HT1080 (cell line): Measurements from ENCODE around the gene EPHX1. TPM values are rescaled to one million over a fixed set of nuclear protein-coding genes. Genes with fewer than 3 reads are reported as not detected.
"Not testable (repeated sequence)": the region's sequence is repeated elsewhere in the genome, so short reads cannot be mapped to it uniquely, and the experiment has no call there.

ENCODE experiments used
- DNase-seq: peaks from one replicate; pipeline ENCODE4 v3.0.0-alpha.2; 2015; ENCODE audit warnings: low read depth
- total RNA-seq: library from RNA; depleted of rRNA; stranded (reverse); fragments of >200 nt; shearing (Covaris generic); gene quantifications from 2 replicates; pipeline ENCODE4 v1.2.3, GENCODE V29; 2014

EPHX1 gene
- total RNA-seq, 1 experiment from 2014 or later: 17.7 TPM

DNA sequence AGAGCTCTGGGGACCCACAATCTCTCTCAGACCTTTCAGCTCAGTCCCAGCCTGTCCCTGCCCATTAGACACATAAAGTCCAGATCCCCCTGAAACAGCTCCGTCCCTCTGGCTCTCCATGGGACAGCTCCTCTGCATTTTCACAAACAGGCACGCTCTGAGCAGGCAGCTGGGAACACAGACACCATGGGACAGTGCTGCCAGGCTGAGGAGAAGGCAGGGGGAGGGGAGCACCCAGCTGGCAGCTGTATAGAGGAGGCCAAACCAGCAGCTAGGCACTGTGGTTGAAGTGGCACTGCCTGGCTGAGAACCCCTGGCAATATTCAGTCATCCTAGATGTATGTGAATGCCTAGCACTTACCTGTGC, 70.3 kb downstream of the EPHX1 start:
- DNase-seq: no peak

GRCh38 chr1:225880636-225881035, 70.7 kb downstream of the EPHX1 start:
- no peak for DNase-seq

- DNase-seq: peak; percentile 60
Observed at GRCh38 chr1:225881081-225881958, 71.4 kb downstream of the EPHX1 start.

DNA sequence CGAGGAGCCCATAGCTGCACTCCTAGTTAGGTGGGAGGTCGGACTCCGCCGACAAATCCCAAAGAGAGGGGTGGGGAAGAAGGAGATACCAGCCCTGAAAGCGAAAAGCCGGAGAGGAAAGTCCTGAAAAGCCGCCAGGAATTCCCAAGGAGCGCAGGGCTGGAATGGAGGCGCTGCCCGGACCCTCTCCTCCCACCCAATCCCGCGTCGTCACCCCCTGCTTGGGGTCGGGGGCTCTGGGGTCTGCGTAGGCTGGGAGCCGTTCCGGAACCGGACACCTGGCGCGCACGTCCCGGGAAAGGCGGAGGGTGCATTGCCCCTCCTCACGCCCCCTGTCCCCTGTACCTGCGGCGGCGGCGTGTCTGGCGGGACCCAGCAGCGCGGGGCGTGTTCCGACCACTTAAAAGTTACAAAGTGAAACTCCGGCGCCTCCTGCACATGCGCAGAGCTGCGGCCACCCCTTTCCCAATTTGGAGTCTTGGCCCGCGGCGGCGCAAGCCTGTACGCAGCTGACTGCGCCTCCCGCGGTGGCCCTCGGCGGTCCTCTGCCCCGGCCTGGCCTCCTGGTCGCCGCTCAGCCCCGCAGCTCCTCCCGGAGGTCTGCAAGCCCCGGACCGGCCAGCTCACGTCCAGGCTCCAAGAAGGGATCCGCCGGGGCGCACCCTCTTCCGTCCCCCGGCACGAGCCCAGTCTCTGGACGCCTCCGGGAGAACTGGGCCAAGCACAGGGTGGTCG, 72.2 kb downstream of the EPHX1 start, which contains the start of gene TMEM63A:
TMEM63A (minus strand) TSS at position 422 of the 735 bp plus-strand sequence. CDS start 4,800 bp downstream, outside the sequence.
- DNase-seq: peak; percentile 72

DNA sequence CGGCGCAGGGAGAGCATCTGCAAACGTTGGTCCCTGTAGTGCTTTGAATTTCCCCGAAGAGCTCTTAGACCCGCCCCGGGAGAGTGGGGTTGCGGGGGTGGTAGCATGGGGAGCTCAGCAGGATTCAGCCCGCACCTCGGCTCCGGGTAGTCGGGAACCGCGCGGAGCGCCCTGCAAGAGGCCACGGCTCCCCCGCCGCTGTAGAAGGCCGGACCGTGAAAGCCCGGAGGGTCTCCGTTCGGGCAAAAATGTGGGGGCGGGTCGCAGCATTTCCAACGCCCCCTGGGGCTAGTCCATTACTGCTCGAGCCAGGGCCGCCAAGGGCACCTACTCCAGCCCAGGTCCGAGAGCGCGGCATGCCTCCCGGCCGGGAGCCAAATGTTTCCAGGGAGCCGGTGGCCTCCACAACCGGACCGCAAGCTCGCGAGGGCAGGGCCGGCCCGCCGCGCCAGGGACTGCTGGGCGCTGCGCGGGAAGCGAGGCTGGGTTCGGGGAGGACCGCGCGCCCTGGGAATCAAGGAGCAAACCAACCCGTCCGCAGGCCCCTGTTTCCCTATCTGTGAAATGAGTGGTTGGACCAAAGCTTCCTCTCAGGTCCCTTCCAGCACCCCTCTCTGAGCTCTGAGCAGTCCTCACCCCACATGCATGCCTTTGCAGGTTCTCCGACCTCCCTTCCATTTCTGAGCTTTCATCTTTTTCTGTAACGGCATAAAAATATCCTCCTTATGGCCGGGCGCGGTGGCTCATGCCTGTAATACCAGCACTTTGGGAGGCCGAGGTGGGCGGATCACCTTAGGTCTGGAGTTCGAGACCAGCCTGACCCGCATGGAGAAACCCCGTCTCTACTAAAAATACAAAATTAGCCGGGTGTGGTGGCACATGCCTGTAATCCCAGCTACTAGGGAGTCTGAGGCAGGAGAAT, 73.0 kb downstream of the EPHX1 start:
- DNase-seq: peak; percentile 45

GRCh38 chr1:225883616-225884265, 73.8 kb downstream of the EPHX1 start:
- DNase-seq: no peak

GRCh38 chr1:225885336-225885735, 75.4 kb downstream of the EPHX1 start:
- DNase-seq: no peak

GRCh38 chr1:225886159-225887029, 76.5 kb downstream of the EPHX1 start:
- no peak for DNase-seq

DNA sequence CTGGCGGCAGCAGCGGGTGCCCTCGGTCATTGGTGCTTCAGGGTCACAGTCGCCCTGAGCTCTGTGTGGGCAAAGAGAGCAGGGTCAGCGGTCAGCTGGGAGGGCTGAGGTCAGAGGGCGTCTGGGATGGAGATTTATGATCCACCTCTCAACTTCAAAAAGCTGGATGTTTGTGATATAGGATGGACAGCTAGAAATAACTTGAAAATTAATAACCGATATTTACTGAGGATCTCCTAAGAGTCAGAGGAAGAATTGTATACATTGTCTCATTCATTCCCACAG, 77.0 kb downstream of the EPHX1 start:
- DNase-seq: no peak

DNA sequence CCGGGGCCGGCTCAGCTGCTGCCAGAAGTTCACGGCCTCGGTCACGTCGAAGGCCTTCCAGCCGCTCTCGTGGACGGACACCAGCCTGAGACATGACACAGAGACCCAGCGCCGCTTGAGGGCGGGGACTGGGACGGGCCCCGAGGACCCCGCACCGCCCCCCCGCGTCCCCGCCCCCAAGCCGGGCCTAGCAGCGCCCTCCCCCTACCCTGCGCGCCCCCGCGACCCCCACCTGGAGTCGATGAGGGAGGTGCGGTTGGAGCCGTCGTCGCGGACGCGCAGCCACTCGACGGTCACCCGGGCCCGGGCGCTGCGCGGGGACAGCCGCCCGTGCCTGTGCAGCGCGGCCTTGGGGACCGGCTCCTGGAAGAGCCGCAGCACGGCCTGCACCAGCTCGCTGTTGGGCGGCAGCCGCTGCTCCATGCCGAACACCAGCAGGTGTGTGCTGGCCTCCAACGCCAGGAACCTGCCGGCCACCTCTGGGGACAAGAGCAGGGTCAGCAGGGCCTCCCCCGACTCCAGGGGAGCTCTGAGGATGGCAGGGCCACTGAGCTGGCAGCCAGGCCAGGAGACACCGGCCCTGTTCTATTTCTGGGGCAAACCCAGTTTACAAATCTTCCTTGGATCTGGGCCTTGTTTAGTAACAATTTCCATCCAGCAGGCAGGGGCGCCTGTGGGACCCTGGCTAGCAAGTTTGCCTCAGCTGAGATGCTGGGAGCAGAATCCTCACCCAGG, 77.8 kb downstream of the EPHX1 start:
- not testable (repeated sequence) for DNase-seq

DNA sequence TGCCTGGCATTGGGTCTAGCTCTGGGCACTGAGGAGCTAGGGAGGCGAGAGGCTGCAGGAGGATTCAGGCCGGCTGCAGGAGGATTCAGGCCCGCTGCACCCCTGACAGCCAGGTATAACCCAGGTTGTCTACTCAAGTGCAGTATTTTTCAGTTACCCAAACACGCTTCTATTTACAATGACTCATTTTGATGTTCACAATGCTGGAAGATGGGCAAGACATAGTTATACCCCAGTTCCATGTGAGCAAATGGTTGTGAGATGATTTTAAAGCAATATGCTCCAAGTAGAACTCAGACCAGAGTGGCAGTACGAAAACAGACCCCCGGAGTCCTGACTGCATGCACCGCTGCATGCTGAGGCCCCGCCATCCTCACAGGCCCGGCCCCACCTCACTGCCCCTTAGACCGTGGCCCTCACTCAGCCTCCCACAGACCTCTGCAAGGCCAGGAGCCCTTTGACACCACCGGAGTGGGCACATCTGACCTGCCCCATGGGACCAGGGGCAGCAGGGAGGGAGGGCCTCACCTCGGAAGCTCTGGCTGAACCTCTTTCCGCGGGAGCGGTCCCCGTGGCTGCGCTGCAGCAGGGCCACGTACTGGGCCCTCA, 78.5 kb downstream of the EPHX1 start:
- no peak for DNase-seq

DNA sequence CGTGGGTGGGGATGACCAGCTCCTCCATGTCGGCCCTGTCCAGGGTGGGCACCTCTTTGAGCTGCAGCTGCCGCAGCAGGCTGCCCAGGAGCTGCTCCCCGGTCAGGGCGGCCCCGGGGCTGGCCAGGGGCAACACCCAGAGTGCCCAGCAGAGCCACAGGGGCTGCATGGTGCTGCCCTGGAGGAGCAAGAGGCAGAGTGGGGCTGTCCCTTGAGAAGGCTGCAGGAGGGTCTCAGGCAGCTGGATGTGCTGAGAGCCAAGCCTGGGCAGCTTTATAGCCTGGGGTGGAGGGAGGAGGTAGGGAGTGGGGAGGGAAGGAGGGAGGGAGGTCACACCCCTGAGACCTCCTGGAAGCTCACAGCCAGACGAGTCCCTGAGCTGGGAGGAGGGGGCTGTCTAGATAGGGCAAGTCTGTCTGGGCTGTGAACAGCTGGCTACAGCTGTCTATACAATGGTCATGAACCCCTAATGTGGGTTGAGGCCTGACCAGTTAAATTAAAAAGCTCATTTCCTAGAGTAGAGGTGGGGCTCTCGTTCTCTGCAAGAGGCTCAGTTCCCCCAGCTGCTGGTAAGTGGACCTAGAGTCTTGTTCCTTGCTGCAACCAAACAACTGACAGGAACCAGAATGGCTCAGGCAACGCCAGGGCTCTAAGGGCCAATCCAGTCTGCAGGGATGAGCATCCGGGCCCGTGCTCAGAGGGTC, 79.1 kb downstream of the EPHX1 start, which contains the start of gene LEFTY1:
LEFTY1 (minus strand) TSS at position 249 of the 704 bp plus-strand sequence; CDS start at position 169, 80 bp downstream.
- no peak for DNase-seq

GRCh38 chr1:225889743-225890142, 79.8 kb downstream of the EPHX1 start:
- DNase-seq: no peak

- DNase-seq: no peak
Observed at GRCh38 chr1:225890346-225891228, 80.7 kb downstream of the EPHX1 start.

DNA sequence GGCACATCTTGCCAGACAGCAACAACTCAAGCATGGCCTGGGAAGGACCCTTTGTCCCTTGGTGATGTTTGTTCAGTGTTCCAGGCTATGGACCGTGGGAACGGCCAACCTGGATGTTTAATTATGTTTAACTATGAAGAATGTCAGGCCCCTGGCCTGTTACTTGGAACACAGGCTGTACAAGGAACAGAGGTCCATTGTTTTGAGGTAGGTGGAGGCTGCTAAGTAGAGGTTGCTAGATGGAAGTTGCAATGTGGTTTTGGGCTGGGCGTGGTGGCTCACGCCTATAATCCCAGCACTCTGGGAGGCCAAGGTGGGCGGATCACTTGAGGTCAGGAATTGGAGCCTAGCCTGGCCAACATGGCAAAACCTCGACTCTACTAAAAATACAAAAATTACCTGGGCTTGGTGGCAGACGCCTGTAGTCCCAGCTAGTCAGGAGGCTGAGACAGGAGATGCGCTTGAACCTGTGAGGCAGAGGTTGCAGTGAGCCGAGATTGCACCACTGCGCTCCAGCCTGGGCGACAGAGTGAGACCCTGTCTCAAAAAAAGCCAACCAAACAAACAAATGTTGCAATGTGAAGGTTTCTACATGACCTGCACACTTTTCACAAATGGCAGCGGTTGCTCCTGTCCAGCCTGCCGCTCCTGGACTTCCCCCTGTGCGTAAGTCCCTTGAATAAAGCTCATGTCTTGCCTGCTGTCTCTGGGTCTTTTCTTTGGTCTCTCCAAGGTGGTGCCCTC, 81.5 kb downstream of the EPHX1 start:
- peak; percentile 79 for DNase-seq

- DNase-seq: no peak
Observed at GRCh38 chr1:225892307-225892706, 82.4 kb downstream of the EPHX1 start.
